H9 (cell line): Measurements from ENCODE around the gene MTHFD1L. TPM values are rescaled to one million over a fixed set of nuclear protein-coding genes. Genes with fewer than 3 reads are reported as not detected.
A peak's percentile ranks its signal among the peaks of the same experiment; 100 is the strongest.

Experiments
- DNase-seq: peaks from one replicate; pipeline ENCODE4 v3.0.0-alpha.2; 2017
- H2AFZ ChIP-seq: one replicate; pipeline ENCODE4 v1.6.1; 2013; ENCODE audit warnings: mild to moderate bottlenecking, low read length, control low read depth, moderate library complexity
- H2AK5ac ChIP-seq: 2 replicates; pipeline ENCODE4 v1.6.1; 2013; ENCODE audit warnings: low read length, control low read depth, mixed read lengths; ENCODE audit not compliant: insufficient read length
- H2BK120ac ChIP-seq: one replicate; pipeline ENCODE4 v1.6.1; 2013; ENCODE audit warnings: low read depth, mild to moderate bottlenecking, low read length, control low read depth, inconsistent platforms; ENCODE audit not compliant: poor library complexity, severe bottlenecking
- H2BK12ac ChIP-seq: 2 replicates; pipeline ENCODE4 v1.6.1; 2013; ENCODE audit warnings: low read length, control low read depth, mixed read lengths, low read depth; ENCODE audit not compliant: insufficient read length
- H2BK15ac ChIP-seq: 2 replicates; pipeline ENCODE4 v1.6.1; 2013; ENCODE audit warnings: low read depth, low read length, control low read depth
- H2BK20ac ChIP-seq: one replicate; pipeline ENCODE4 v1.6.1; 2013; ENCODE audit warnings: low read depth, mild to moderate bottlenecking, low read length, control low read depth, inconsistent platforms; ENCODE audit not compliant: poor library complexity, severe bottlenecking
- H2BK5ac ChIP-seq: 2 replicates; pipeline ENCODE4 v1.6.1; 2013; ENCODE audit warnings: low read length, control low read depth, mixed read lengths; ENCODE audit not compliant: insufficient read length
- H3K14ac ChIP-seq: 2 replicates; pipeline ENCODE4 v1.6.1; 2013; ENCODE audit warnings: low read length, control low read depth; ENCODE audit not compliant: insufficient read depth
- H3K18ac ChIP-seq: 2 replicates; pipeline ENCODE4 v1.6.1; 2013; ENCODE audit warnings: low read depth, mild to moderate bottlenecking, mixed read lengths, low read length, control low read depth; ENCODE audit not compliant: insufficient read length
- H3K23ac ChIP-seq: 2 replicates; pipeline ENCODE4 v1.6.1; 2013; ENCODE audit warnings: low read length, control low read depth, mixed read lengths, low read depth; ENCODE audit not compliant: insufficient read length
- H3K23me2 ChIP-seq: 2 replicates; pipeline ENCODE4 v1.6.1; 2013; ENCODE audit warnings: low read depth, mild to moderate bottlenecking, mixed read lengths, low read length, control low read depth; ENCODE audit not compliant: insufficient read length, poor library complexity, severe bottlenecking
- H3K27ac ChIP-seq: 2 replicates; pipeline ENCODE4 v1.5.1; 2013; ENCODE audit warnings: low read length, control low read depth, mixed read lengths, low read depth; ENCODE audit not compliant: insufficient read length
- H3K27me3 ChIP-seq: 2 replicates; pipeline ENCODE4 v1.6.1; 2013; ENCODE audit warnings: low read length, control low read depth, inconsistent platforms; ENCODE audit not compliant: insufficient read depth
- H3K4ac ChIP-seq: 2 replicates; pipeline ENCODE4 v1.6.1; 2013; ENCODE audit warnings: low read depth, mild to moderate bottlenecking, control low read depth, inconsistent platforms, low read length, moderate library complexity
- H3K4me1 ChIP-seq: 2 replicates; pipeline ENCODE4 v1.6.1; 2013; ENCODE audit warnings: low read length, control low read depth, inconsistent platforms; ENCODE audit not compliant: insufficient read depth
- H3K4me2 ChIP-seq: 2 replicates; pipeline ENCODE4 v1.6.1; 2013; ENCODE audit warnings: low read length, control low read depth, mixed read lengths; ENCODE audit not compliant: insufficient read length, insufficient read depth
- H3K56ac ChIP-seq: 2 replicates; pipeline ENCODE4 v1.6.1; 2013; ENCODE audit warnings: low read depth, mild to moderate bottlenecking, mixed read lengths, low read length, control low read depth; ENCODE audit not compliant: insufficient read length
- H3K79me1 ChIP-seq: 2 replicates; pipeline ENCODE4 v1.6.1; 2013; ENCODE audit warnings: low read depth, mild to moderate bottlenecking, moderate library complexity, low read length, control low read depth, inconsistent platforms; ENCODE audit not compliant: insufficient read depth, poor library complexity, severe bottlenecking
- H3K79me2 ChIP-seq: 2 replicates; pipeline ENCODE4 v1.6.1; 2013; ENCODE audit warnings: low read length, control low read depth, inconsistent platforms; ENCODE audit not compliant: insufficient read depth
- H3K9ac ChIP-seq: 2 replicates; pipeline ENCODE4 v1.6.1; 2013; ENCODE audit warnings: low read length, control low read depth, mixed read lengths; ENCODE audit not compliant: insufficient read length; ENCODE audit errors: extremely low read depth
- H3K9me3 ChIP-seq: one replicate; pipeline ENCODE4 v1.6.1; 2013; ENCODE audit warnings: low read depth, low read length, inconsistent platforms; ENCODE audit not compliant: control insufficient read depth
- H3T11ph ChIP-seq: one replicate; pipeline ENCODE4 v1.6.1; 2013; ENCODE audit warnings: mild to moderate bottlenecking, low read length, control low read depth, inconsistent platforms
- H4K20me1 ChIP-seq: one replicate; pipeline ENCODE4 v1.6.1; 2013; ENCODE audit not compliant: control insufficient read depth, insufficient read length, insufficient read depth
- H4K5ac ChIP-seq: 2 replicates; pipeline ENCODE4 v1.6.1; 2013; ENCODE audit warnings: low read depth, mild to moderate bottlenecking, mixed read lengths, low read length, control low read depth; ENCODE audit not compliant: insufficient read length
- H4K8ac ChIP-seq: replicated peaks from 2 replicates; pipeline ENCODE4 v1.6.1; 2013; ENCODE audit warnings: low read length, control low read depth, mixed read lengths, low read depth; ENCODE audit not compliant: insufficient read length
- H4K91ac ChIP-seq: 2 replicates; pipeline ENCODE4 v1.6.1; 2013; ENCODE audit warnings: low read depth, mild to moderate bottlenecking, moderate library complexity, mixed read lengths, low read length, control low read depth; ENCODE audit not compliant: insufficient read length
- H3K27ac Mint-ChIP-seq, 3 experiments: 2 replicates in 2 of 3; 3 replicates in 1 of 3; pipeline ENCODE4 v1.8.0; 2020 to 2021; ENCODE audit warnings: mixed read lengths in 3 of 3, mild to moderate bottlenecking in 1 of 3, moderate library complexity in 1 of 3
- H3K27me3 Mint-ChIP-seq: 2 replicates; pipeline ENCODE4 v1.8.0; 2021; ENCODE audit warnings: low read depth, mild to moderate bottlenecking, moderate library complexity, mixed read lengths
- H3K36me3 Mint-ChIP-seq, 3 experiments: 2 replicates in 2 of 3; 3 replicates in 1 of 3; pipeline ENCODE4 v1.8.0; 2020 to 2021; ENCODE audit warnings: low read depth in 3 of 3, mixed read lengths in 3 of 3; ENCODE audit not compliant: insufficient read depth in 1 of 3
- H3K4me1 Mint-ChIP-seq, 2 experiments: 2 replicates each; pipeline ENCODE4 v1.8.0; 2020; ENCODE audit warnings: mixed read lengths in 2 of 2
- H3K4me3 Mint-ChIP-seq, 2 experiments: 2 replicates in 1 of 2; 3 replicates in 1 of 2; pipeline ENCODE4 v1.8.0; 2020 to 2021; ENCODE audit warnings: mild to moderate bottlenecking in 2 of 2, mixed read lengths in 2 of 2, moderate library complexity in 1 of 2
- H3K9me3 Mint-ChIP-seq, 2 experiments: 2 replicates in 1 of 2; 3 replicates in 1 of 2; pipeline ENCODE4 v1.8.0; 2020; ENCODE audit warnings: mild to moderate bottlenecking in 2 of 2, mixed read lengths in 2 of 2, moderate library complexity in 1 of 2
- WGBS: extraction: QIAGEN DNeasy Blood & Tissue Kit; methylation state at CpG from one replicate; pipeline ENCODE4 v1.1.7; 2013; ENCODE audit warnings: missing lambda C conversion rate, low lambda C conversion rate, mixed read lengths; ENCODE audit not compliant: insufficient read length; ENCODE audit errors: extremely low coverage; 5-methylcytosine and 5-hydroxymethylcytosine counted together
- total RNA-seq: library from RNA; stranded (reverse); gene quantifications from 2 replicates; pipeline ENCODE4 v1.2.1, GENCODE V29; 2021
- TF ChIP-seq, protein P1 (sequence below): fragments of 200-600 bp; sonication (generic); conservative IDR thresholded peaks from 3 replicates; pipeline ENCODE4 v1.8.0; 2021; ENCODE audit warnings: antibody characterized with exemption, mild to moderate bottlenecking

Gene MTHFD1L
- total RNA-seq, 1 experiment from 2014 or later = 90.2 TPM

DNA sequence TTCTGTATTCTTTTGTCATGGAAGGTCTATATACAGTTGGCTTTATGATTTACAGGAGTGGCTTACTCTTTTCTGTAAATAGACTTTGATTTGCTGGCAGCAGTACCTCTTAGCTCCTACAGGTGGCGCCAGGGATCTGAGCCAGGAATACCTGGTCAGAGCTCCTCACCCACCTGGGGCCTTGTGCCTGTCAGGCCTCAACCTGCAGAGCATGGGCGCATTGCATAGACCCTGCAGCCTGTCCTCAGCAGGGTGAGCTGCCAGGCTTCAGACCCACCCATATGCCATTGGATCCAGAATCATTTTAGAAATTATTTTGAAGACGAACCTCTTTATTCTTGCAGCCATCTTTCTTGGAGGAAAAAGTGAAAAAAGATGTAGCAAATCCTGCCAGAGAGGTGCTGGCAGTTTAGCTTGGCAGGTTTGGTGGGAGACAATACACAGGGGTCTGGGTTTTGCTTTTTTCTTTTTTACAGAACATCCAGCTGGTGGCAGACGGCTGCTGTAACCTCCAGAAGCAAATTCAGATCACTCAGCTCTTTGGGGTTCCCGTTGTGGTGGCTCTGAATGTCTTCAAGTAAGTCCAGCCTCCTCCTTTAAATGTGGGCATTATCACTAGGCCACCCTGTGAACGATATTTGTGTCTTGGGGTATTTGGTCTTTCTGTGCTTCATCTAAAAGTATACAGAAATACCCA, 149.1 kb downstream of the MTHFD1L start:
- no peak overlapping the region for H3K4ac ChIP-seq
- H3T11ph ChIP-seq = no peak overlapping the region
- Mint-ChIP-seq H3K9me3 (no peaks in the 10 kb centered on the region), H3K27me3 (no peaks in the 10 kb centered on the region), H3K27ac (peak overlapping the region in 1 of 3 experiments; percentile 51; a peak in 2 of 7 replicates), H3K36me3 (peaks cover 18 to 42% (median 19%) of the 10 kb centered on the region in 3 experiments; a peak in 6 of 7 replicates), H3K4me3 (no peak overlapping the region), H3K4me1 (peaks cover 22 to 28% of the 10 kb centered on the region in 2 experiments)
- no peaks in the 10 kb centered on the region for H3K79me2 ChIP-seq
- H4K8ac ChIP-seq = no peak overlapping the region
- no peak overlapping the region for H3K56ac ChIP-seq
- no CpG with 5 or more reads among the region's 6 CpGs for WGBS
- no peaks in the 10 kb centered on the region for H3K27me3 ChIP-seq
- H3K4me2 ChIP-seq = no peak overlapping the region
- TF ChIP-seq, protein P1, sequence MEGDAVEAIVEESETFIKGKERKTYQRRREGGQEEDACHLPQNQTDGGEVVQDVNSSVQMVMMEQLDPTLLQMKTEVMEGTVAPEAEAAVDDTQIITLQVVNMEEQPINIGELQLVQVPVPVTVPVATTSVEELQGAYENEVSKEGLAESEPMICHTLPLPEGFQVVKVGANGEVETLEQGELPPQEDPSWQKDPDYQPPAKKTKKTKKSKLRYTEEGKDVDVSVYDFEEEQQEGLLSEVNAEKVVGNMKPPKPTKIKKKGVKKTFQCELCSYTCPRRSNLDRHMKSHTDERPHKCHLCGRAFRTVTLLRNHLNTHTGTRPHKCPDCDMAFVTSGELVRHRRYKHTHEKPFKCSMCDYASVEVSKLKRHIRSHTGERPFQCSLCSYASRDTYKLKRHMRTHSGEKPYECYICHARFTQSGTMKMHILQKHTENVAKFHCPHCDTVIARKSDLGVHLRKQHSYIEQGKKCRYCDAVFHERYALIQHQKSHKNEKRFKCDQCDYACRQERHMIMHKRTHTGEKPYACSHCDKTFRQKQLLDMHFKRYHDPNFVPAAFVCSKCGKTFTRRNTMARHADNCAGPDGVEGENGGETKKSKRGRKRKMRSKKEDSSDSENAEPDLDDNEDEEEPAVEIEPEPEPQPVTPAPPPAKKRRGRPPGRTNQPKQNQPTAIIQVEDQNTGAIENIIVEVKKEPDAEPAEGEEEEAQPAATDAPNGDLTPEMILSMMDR = peak; percentile 98
- H2BK20ac ChIP-seq = no peak overlapping the region
- H2AFZ ChIP-seq = no peak overlapping the region
- no peak overlapping the region for H3K27ac ChIP-seq
- no peaks in the 10 kb centered on the region for H3K4me1 ChIP-seq
- no peak overlapping the region for H4K5ac ChIP-seq
- H2BK12ac ChIP-seq = no peak overlapping the region
- DNase-seq = peak; percentile 83
- no peak overlapping the region for H2AK5ac ChIP-seq
- H3K14ac ChIP-seq = no peak overlapping the region
- no peak overlapping the region for H2BK5ac ChIP-seq
- H3K18ac ChIP-seq = no peak overlapping the region
- no peak overlapping the region for H2BK120ac ChIP-seq
- no peaks in the 10 kb centered on the region for H3K9me3 ChIP-seq
- no peak overlapping the region for H2BK15ac ChIP-seq
- H4K91ac ChIP-seq = no peak overlapping the region
- no peaks in the 10 kb centered on the region for H3K23me2 ChIP-seq
- H3K9ac ChIP-seq = no peak overlapping the region
- H3K79me1 ChIP-seq = no peaks in the 10 kb centered on the region
- H3K23ac ChIP-seq = no peak overlapping the region
- no peaks in the 10 kb centered on the region for H4K20me1 ChIP-seq
